K562 (cell line): ENCODE measurements around the gene CREB3L2. TPM values are rescaled to one million over a fixed set of nuclear protein-coding genes. Genes with fewer than 3 reads are reported as not detected.
A peak's percentile ranks its signal among the peaks of the same experiment; 100 is the strongest.

Source experiments
- BRD4 ChIP-seq: fragments of 200-600 bp; sonication (generic); IDR thresholded peaks from 2 replicates; pipeline ENCODE4 v1.6.1; 2017; ENCODE audit warnings: inconsistent platforms
- CBFA2T3 ChIP-seq: fragments of 450-650 bp; IDR thresholded peaks from 2 replicates; pipeline ENCODE4 v1.6.1; 2017
- CHD1 ChIP-seq: fragments of 200-600 bp; sonication (generic); IDR thresholded peaks from one replicate; pipeline ENCODE4 v1.6.1; 2012; ENCODE audit warnings: mild to moderate bottlenecking, moderate library complexity, low read length, inconsistent platforms
- CTBP1 ChIP-seq: fragments of 450-650 bp; IDR thresholded peaks from 2 replicates; pipeline ENCODE4 v1.6.1; 2016; ENCODE audit warnings: borderline replicate concordance
- EP300 ChIP-seq: IDR thresholded peaks from 2 replicates; pipeline ENCODE4 v1.6.1; 2012; ENCODE audit warnings: low read length, improper control_type of control experiment
- ESRRA ChIP-seq: fragments of 450-650 bp; IDR thresholded peaks from 2 replicates; pipeline ENCODE4 v1.6.1; 2014; ENCODE audit warnings: low read depth, mild to moderate bottlenecking, moderate library complexity, borderline replicate concordance
- FOXP1 ChIP-seq: sonication (generic); formaldehyde crosslinking; IDR thresholded peaks from 2 replicates; pipeline ENCODE4 v1.8.0; 2022; ENCODE audit warnings: mild to moderate bottlenecking, missing genetic modification reagents
- L3MBTL2 ChIP-seq: fragments of 450-650 bp; IDR thresholded peaks from 2 replicates; pipeline ENCODE4 v1.6.1; 2016; ENCODE audit warnings: mild to moderate bottlenecking, moderate library complexity
- LEF1 ChIP-seq: fragments of 450-650 bp; IDR thresholded peaks from 2 replicates; pipeline ENCODE4 v1.6.1; 2016; ENCODE audit warnings: mild to moderate bottlenecking
- MYBL2 ChIP-seq, 2 experiments: fragments of 450-650 bp in 1 of 2; sonication (generic) in 1 of 2; formaldehyde crosslinking in 1 of 2; IDR thresholded peaks; 2 replicates each; pipeline versions ENCODE4 v1.6.1 to v1.8.1; 2017 to 2022; ENCODE audit warnings: borderline replicate concordance in 1 of 2, inconsistent platforms in 1 of 2, low read depth in 1 of 2, mild to moderate bottlenecking in 1 of 2, missing genetic modification reagents in 1 of 2, moderate library complexity in 1 of 2
- NFIX ChIP-seq: fragments of 250-450 bp; sonication (Bioruptor Pico); IDR thresholded peaks from 2 replicates; pipeline ENCODE4 v1.4.0; 2020; ENCODE audit warnings: low read depth, mild to moderate bottlenecking, moderate library complexity
- NR1H2 ChIP-seq: sonication (generic); formaldehyde crosslinking; IDR thresholded peaks from 2 replicates; pipeline ENCODE4 v1.4.0; 2020; ENCODE audit warnings: mild to moderate bottlenecking, missing genetic modification reagents
- TAF7 ChIP-seq: fragments of 450-650 bp; IDR thresholded peaks from 2 replicates; pipeline ENCODE4 v1.6.1; 2016; ENCODE audit warnings: missing genetic modification characterization, missing compliant biosample characterization
- TBL1XR1 ChIP-seq, 2 experiments: IDR thresholded peaks; 2 replicates each; pipeline ENCODE4 v1.6.1; 2012; ENCODE audit warnings: improper control_type of control experiment in 2 of 2, low read length in 2 of 2, mild to moderate bottlenecking in 1 of 2
- TCF3 ChIP-seq: sonication (generic); formaldehyde crosslinking; IDR thresholded peaks from 2 replicates; pipeline ENCODE4 v1.4.0; 2020; ENCODE audit warnings: mild to moderate bottlenecking, missing genetic modification reagents
- polyA plus RNA-seq, 8 experiments: library from polyadenylated mRNA; depleted of rRNA in 4 of 8; stranded (reverse) in 5 of 8; unstranded in 3 of 8; fragments of >200 nt; fragmentation: Nextera tagmentation in 2 of 8; fragmentation: Illumina TruSeq in 1 of 8; extraction: Ambion mirVana in 2 of 8; extraction: Trizol in 1 of 8; gene quantifications; 2 replicates each; pipeline versions ENCODE4 v1.2.1 to v1.2.3, GENCODE V29; 2011 to 2014; ENCODE audit warnings: inconsistent platforms in 1 of 8, missing spikeins in 1 of 8
- total RNA-seq, 7 experiments: library from RNA; depleted of rRNA in 6 of 7; stranded (reverse); fragments of >200 nt in 6 of 7; fragmentation: Illumina TruSeq in 2 of 7; extraction: Trizol in 2 of 7; gene quantifications; 2 replicates each; pipeline versions ENCODE4 v1.2.1 to v1.2.3, GENCODE V29; 2011 to 2021; ENCODE audit warnings: low replicate concordance in 1 of 7
- TF ChIP-seq, protein P1 (sequence below), 2 experiments: fragments of 450-650 bp in 1 of 2; sonication (generic) in 1 of 2; formaldehyde crosslinking in 1 of 2; IDR thresholded peaks in 1 of 2; conservative IDR thresholded peaks in 1 of 2; 2 replicates each; pipeline versions ENCODE4 v1.6.1 to v1.8.1; 2016 to 2023; ENCODE audit warnings: mild to moderate bottlenecking in 2 of 2, moderate library complexity in 2 of 2, inconsistent platforms in 1 of 2, missing genetic modification reagents in 1 of 2
- TF ChIP-seq, protein P2 (sequence below): fragments of 450-650 bp; formaldehyde crosslinking; IDR thresholded peaks from 2 replicates; pipeline ENCODE4 v1.4.0; 2022; ENCODE audit warnings: mild to moderate bottlenecking, moderate library complexity
- TF ChIP-seq, protein P3 (sequence below): fragments of 250-450 bp; sonication (Bioruptor Pico); IDR thresholded peaks from 2 replicates; pipeline ENCODE4 v1.4.0; 2020; ENCODE audit warnings: mild to moderate bottlenecking, moderate library complexity
- TF ChIP-seq, protein P4 (sequence below), 2 experiments: fragments of 250-450 bp in 1 of 2; fragments of 450-650 bp in 1 of 2; sonication (Bioruptor Pico) in 1 of 2; IDR thresholded peaks; 2 replicates each; pipeline versions ENCODE4 v1.6.1 to v1.8.0; 2016 to 2021; ENCODE audit warnings: mild to moderate bottlenecking in 2 of 2, moderate library complexity in 2 of 2, missing compliant biosample characterization in 1 of 2, missing genetic modification characterization in 1 of 2
- TF ChIP-seq, protein P5 (sequence below): fragments of 250-450 bp; sonication (Bioruptor Pico); IDR thresholded peaks from 2 replicates; pipeline ENCODE4 v1.9.0; 2021; ENCODE audit warnings: mild to moderate bottlenecking, inconsistent platforms

CREB3L2 gene
- total and polyA plus RNA-seq, 9 of the 15 experiments (the other 6 are each of a cell fraction or from before 2014, with no cell fraction given): 7.1 to 45.6 (median 15.8) TPM

DNA sequence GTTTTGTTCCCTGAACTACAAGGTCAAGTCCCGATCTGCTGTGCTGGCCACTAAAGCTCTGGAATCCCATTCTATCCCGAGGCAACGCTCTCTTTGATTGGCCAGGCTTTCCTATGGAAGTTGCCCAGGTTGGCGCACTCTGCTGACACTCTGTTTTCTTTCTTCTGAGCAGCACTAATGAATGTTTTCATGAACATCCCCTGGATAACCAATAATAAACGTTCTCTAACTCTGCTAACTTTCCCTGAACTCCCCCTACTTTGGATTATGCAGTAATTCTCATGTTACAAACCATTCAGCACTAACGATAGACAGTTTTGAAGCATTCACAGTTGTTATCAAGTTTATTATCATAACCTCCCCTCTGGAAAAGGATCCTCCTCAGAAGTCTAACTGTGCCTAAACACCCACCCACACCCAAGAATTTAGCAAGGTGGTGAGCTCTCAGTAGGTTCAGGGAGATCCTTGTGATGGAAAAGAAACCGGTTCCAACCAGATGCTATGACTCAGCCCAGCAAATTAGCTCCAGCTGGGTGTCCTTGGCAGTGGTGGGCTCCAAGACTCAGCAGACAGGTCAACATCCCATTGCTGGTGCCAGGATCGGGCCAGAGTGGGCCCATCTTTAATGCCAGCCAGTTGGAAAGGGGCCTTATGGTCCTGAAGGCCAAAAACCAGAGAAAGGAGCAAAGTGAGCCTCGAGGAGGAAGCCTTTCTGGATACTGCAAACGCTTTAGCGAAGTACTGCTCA is 68.4 kb downstream of the CREB3L2 start (continued):
- no peak for TF ChIP-seq MYBL2 (IDR thresholded peaks at IDR 0.05; ENCODE audit: low read depth)
- TF ChIP-seq MYBL2 (CRISPR knock-in tag; IDR thresholded peaks at IDR 0.05; ENCODE audit: borderline replicate concordance): no peak
- TF ChIP-seq, protein P1, sequence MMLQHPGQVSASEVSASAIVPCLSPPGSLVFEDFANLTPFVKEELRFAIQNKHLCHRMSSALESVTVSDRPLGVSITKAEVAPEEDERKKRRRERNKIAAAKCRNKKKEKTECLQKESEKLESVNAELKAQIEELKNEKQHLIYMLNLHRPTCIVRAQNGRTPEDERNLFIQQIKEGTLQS (IDR thresholded peaks at IDR 0.05): peak; percentile 82
- TF ChIP-seq, protein P1 (CRISPR knock-in tag; conservative IDR thresholded peaks at IDR 0.05): no peak
- 0 out of 2 replicates have a peak, but pooled peaks have one; percentile 42 for TF ChIP-seq CBFA2T3
- no peak for TF ChIP-seq NFIX (CRISPR knock-in tag)
- no peak for TF ChIP-seq TBL1XR1 (IDR thresholded peaks at IDR 0.05; ENCODE audit: low read length in 2 of 2)
- TF ChIP-seq ESRRA: peak; percentile 8; the same call in 1 of the 2 replicates
- TF ChIP-seq, protein P2, sequence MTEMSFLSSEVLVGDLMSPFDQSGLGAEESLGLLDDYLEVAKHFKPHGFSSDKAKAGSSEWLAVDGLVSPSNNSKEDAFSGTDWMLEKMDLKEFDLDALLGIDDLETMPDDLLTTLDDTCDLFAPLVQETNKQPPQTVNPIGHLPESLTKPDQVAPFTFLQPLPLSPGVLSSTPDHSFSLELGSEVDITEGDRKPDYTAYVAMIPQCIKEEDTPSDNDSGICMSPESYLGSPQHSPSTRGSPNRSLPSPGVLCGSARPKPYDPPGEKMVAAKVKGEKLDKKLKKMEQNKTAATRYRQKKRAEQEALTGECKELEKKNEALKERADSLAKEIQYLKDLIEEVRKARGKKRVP (CRISPR knock-in tag): peak; percentile 34; the same call in 1 of the 2 replicates
- TF ChIP-seq, protein P3, sequence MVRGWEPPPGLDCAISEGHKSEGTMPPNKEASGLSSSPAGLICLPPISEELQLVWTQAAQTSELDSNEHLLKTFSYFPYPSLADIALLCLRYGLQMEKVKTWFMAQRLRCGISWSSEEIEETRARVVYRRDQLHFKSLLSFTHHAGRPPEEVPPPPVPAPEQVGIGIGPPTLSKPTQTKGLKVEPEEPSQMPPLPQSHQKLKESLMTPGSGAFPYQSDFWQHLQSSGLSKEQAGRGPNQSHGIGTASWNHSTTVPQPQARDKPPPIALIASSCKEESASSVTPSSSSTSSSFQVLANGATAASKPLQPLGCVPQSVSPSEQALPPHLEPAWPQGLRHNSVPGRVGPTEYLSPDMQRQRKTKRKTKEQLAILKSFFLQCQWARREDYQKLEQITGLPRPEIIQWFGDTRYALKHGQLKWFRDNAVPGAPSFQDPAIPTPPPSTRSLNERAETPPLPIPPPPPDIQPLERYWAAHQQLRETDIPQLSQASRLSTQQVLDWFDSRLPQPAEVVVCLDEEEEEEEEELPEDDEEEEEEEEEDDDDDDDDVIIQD (CRISPR knock-in tag): 0 out of 2 replicates have a peak, but pooled peaks have one; percentile 36
- TF ChIP-seq, protein P4, sequence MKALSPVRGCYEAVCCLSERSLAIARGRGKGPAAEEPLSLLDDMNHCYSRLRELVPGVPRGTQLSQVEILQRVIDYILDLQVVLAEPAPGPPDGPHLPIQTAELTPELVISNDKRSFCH (CRISPR knock-in tag; IDR thresholded peaks at IDR 0.05): no peak
- TF ChIP-seq, protein P4 (tag; IDR thresholded peaks at IDR 0.05): peak; percentile 67
- TF ChIP-seq TCF3: peak; percentile 37; the same call in 1 of the 2 replicates
- TF ChIP-seq, protein P5, sequence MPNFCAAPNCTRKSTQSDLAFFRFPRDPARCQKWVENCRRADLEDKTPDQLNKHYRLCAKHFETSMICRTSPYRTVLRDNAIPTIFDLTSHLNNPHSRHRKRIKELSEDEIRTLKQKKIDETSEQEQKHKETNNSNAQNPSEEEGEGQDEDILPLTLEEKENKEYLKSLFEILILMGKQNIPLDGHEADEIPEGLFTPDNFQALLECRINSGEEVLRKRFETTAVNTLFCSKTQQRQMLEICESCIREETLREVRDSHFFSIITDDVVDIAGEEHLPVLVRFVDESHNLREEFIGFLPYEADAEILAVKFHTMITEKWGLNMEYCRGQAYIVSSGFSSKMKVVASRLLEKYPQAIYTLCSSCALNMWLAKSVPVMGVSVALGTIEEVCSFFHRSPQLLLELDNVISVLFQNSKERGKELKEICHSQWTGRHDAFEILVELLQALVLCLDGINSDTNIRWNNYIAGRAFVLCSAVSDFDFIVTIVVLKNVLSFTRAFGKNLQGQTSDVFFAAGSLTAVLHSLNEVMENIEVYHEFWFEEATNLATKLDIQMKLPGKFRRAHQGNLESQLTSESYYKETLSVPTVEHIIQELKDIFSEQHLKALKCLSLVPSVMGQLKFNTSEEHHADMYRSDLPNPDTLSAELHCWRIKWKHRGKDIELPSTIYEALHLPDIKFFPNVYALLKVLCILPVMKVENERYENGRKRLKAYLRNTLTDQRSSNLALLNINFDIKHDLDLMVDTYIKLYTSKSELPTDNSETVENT (CRISPR knock-in tag): peak; percentile 45; the same call in 1 of the 2 replicates
- TF ChIP-seq L3MBTL2: 0 out of 2 replicates have a peak, but pooled peaks have one; percentile 25
- peak; percentile 44; the same call in 1 of the 2 replicates for TF ChIP-seq FOXP1 (CRISPR knock-in tag)
- TF ChIP-seq TAF7 (tag): no peak
- TF ChIP-seq BRD4: 0 out of 2 replicates have a peak, but pooled peaks have one; percentile 32
- peak; percentile 6 for TF ChIP-seq CHD1
- 0 out of 2 replicates have a peak, but pooled peaks have one; percentile 91 for TF ChIP-seq NR1H2 (CRISPR knock-in tag)
- no peak for TF ChIP-seq EP300
- TF ChIP-seq LEF1: peak; percentile 39; the same call in 1 of the 2 replicates
- peak; percentile 52; the same call in 1 of the 2 replicates for TF ChIP-seq CTBP1
